HCT116 (cell line): ENCODE measurements around the gene CTBP1. TPM values are rescaled to one million over a fixed set of nuclear protein-coding genes. Genes with fewer than 3 reads are reported as not detected.

Experiments used
- ATAC-seq: fragments of 200-7000 bp; cut with Tn5 transposase; 2 replicates; pipeline ENCODE4 v1.9.1; 2020; ENCODE audit warnings: mild to moderate bottlenecking, moderate library complexity
- BruUV-seq: library from RNA; stranded (reverse); fragments of 400-500 nt; replicated peaks from 2 replicates; lab custom pipeline; 2021; lab: Mats Ljungman, UMichigan
- CTCF ChIA-PET: fragments of 300-600 bp; sonication (Branson Sonifier 250); formaldehyde crosslinking; loops from one replicate; lab custom pipeline; 2021; ENCODE audit warnings: antibody characterized with exemption; lab: Charles Lee
- POLR2A ChIA-PET: fragments of 300-600, 350-600 bp; sonication (Branson Sonifier 250); formaldehyde crosslinking; loops from one replicate; lab custom pipeline; 2021; ENCODE audit warnings: antibody characterized with exemption; lab: Charles Lee
- RAD21 ChIA-PET, 2 experiments: fragments of 300-600 bp; sonication (Branson Sonifier 250); formaldehyde crosslinking; loops; one replicate each; lab custom pipeline; 2023; ENCODE audit warnings: low total read pairs in 2 of 2; ENCODE audit not compliant: uncharacterized antibody in 2 of 2, unreplicated experiment in 2 of 2, low non-redundant PET in 1 of 2; lab: Charles Lee
- DNase-seq: peaks from one replicate; pipeline ENCODE4 v3.0.0-alpha.2; 2010; ENCODE audit warnings: low read depth, low spot score
- H2AFZ ChIP-seq: fragments of 200-600 bp; shearing (Covaris generic), sonication (generic); 2 replicates; pipeline ENCODE4 v1.6.1; 2017; ENCODE audit warnings: low read depth, mixed run types, mixed read lengths, antibody characterized with exemption, low read length; ENCODE audit not compliant: poor library complexity, severe bottlenecking
- H3K27ac ChIP-seq: 2 replicates; pipeline ENCODE4 v1.5.1; 2012; ENCODE audit warnings: low read depth, low read length
- H3K27me3 ChIP-seq: fragments of 200-600 bp; sonication (generic); 2 replicates; pipeline ENCODE4 v1.6.1; 2016; ENCODE audit warnings: mixed run types, low read length, mixed read lengths; ENCODE audit not compliant: insufficient read depth
- H3K36me3 ChIP-seq, 2 experiments: fragments of 200-500 bp in 1 of 2; fragments of 200-600 bp in 1 of 2; sonication (Bioruptor generic) in 1 of 2; sonication (generic) in 1 of 2; 2 replicates each; pipeline versions ENCODE4 v1.5.1 to v1.6.1; 2014 to 2016; ENCODE audit warnings: low read length in 2 of 2, inconsistent platforms in 1 of 2, mixed read lengths in 1 of 2, mixed run types in 1 of 2; ENCODE audit not compliant: insufficient read depth in 2 of 2, control insufficient read depth in 1 of 2
- H3K4me1 ChIP-seq, 2 experiments: fragments of 200-600 bp in 1 of 2; sonication (generic) in 1 of 2; 2 replicates each; pipeline versions ENCODE4 v1.5.1 to v1.6.1; 2012 to 2017; ENCODE audit warnings: low read length in 2 of 2, inconsistent platforms in 1 of 2, mild to moderate bottlenecking in 1 of 2, mixed read lengths in 1 of 2, mixed run types in 1 of 2, moderate library complexity in 1 of 2; ENCODE audit not compliant: insufficient read depth in 2 of 2, control insufficient read depth in 1 of 2
- H3K4me2 ChIP-seq: fragments of 200-600 bp; sonication (generic); 2 replicates; pipeline ENCODE4 v1.6.1; 2017; ENCODE audit warnings: mixed run types, low read length, mixed read lengths
- H3K4me3 ChIP-seq, 2 experiments: fragments of 200-600 bp in 1 of 2; sonication (generic) in 1 of 2; replicated peaks in 1 of 2; 2 replicates each; pipeline ENCODE4 v1.5.1; 2011 to 2016; ENCODE audit warnings: low read length in 2 of 2, control low read depth in 1 of 2, low read depth in 1 of 2, mild to moderate bottlenecking in 1 of 2, mixed read lengths in 1 of 2, mixed run types in 1 of 2
- H3K79me2 ChIP-seq: fragments of 200-600 bp; sonication (generic); 2 replicates; pipeline ENCODE4 v1.6.1; 2017; ENCODE audit warnings: mild to moderate bottlenecking, mixed run types, low read length, moderate library complexity, mixed read lengths; ENCODE audit not compliant: insufficient read depth
- H3K9ac ChIP-seq: fragments of 200-600 bp; sonication (generic); 2 replicates; pipeline ENCODE4 v1.6.1; 2016; ENCODE audit warnings: low read length, mixed read lengths
- H3K9me2 ChIP-seq: fragments of 200-600 bp; sonication (generic), shearing (Covaris generic); 2 replicates; pipeline ENCODE4 v1.6.1; 2017; ENCODE audit warnings: mixed run types, mild to moderate bottlenecking, moderate library complexity; ENCODE audit not compliant: insufficient read depth
- H3K9me3 ChIP-seq, 2 experiments: fragments of 200-500 bp in 1 of 2; fragments of 200-600 bp in 1 of 2; sonication (Bioruptor generic) in 1 of 2; sonication (generic) in 1 of 2; 2 replicates each; pipeline ENCODE4 v1.6.1; 2014 to 2017; ENCODE audit warnings: low read length in 2 of 2, mixed read lengths in 2 of 2, inconsistent platforms in 1 of 2, low read depth in 1 of 2, mild to moderate bottlenecking in 1 of 2, mixed run types in 1 of 2, moderate library complexity in 1 of 2; ENCODE audit not compliant: control insufficient read depth in 1 of 2, insufficient read depth in 1 of 2
- H4K20me1 ChIP-seq: fragments of 200-600 bp; sonication (generic), shearing (Covaris generic); 2 replicates; pipeline ENCODE4 v1.6.1; 2017; ENCODE audit warnings: mixed run types, mild to moderate bottlenecking, moderate library complexity; ENCODE audit not compliant: insufficient read depth
- CBX3 ChIP-seq: IDR thresholded peaks from 2 replicates; pipeline ENCODE4 v1.6.1; 2012; ENCODE audit warnings: low read depth
- CEBPB ChIP-seq: IDR thresholded peaks from 2 replicates; pipeline ENCODE4 v1.6.1; 2012; ENCODE audit warnings: low read depth
- EGR1 ChIP-seq: IDR thresholded peaks from 2 replicates; pipeline ENCODE4 v1.6.1; 2012; ENCODE audit warnings: low read depth
- ELF1 ChIP-seq: IDR thresholded peaks from 2 replicates; pipeline ENCODE4 v1.6.1; 2012; ENCODE audit warnings: low read depth, borderline replicate concordance
- EZH2phosphoT487 ChIP-seq: fragments of 200-600 bp; IDR thresholded peaks from 2 replicates; pipeline ENCODE4 v1.6.1; 2018; ENCODE audit warnings: antibody characterized with exemption, borderline replicate concordance
- FOSL1 ChIP-seq: IDR thresholded peaks from 2 replicates; pipeline ENCODE4 v1.6.1; 2012; ENCODE audit warnings: low read depth
- JUND ChIP-seq: IDR thresholded peaks from 2 replicates; pipeline ENCODE4 v1.6.1; 2012
- POLR2A ChIP-seq: IDR thresholded peaks from 2 replicates; pipeline ENCODE4 v1.7.0; 2011; ENCODE audit warnings: borderline replicate concordance; ENCODE audit not compliant: insufficient read depth, insufficient read length; ENCODE audit errors: extremely low read depth
- POLR2AphosphoS5 ChIP-seq: IDR thresholded peaks from 2 replicates; pipeline ENCODE4 v1.6.1; 2011; ENCODE audit warnings: mild to moderate bottlenecking, low read depth, low read length, moderate library complexity
- SIN3A ChIP-seq: IDR thresholded peaks from 2 replicates; pipeline ENCODE4 v1.6.1; 2012; ENCODE audit warnings: low read depth
- SP1 ChIP-seq: IDR thresholded peaks from 2 replicates; pipeline ENCODE4 v1.6.1; 2012; ENCODE audit warnings: low read depth
- SRF ChIP-seq: IDR thresholded peaks from 2 replicates; pipeline ENCODE4 v1.6.1; 2012; ENCODE audit warnings: low read depth
- TCF7L2 ChIP-seq: IDR thresholded peaks from 2 replicates; pipeline ENCODE4 v1.7.0; 2011; ENCODE audit warnings: borderline replicate concordance, inconsistent platforms; ENCODE audit not compliant: insufficient read depth, insufficient read length; ENCODE audit errors: extremely low read depth
- intact Hi-C: fragments of 100-400 bp; cut with micrococcal nuclease; formaldehyde crosslinking; loops from 2 replicates; pipeline ENCODE4 v1.10.0; 2022
- total RNA-seq: library from RNA; stranded (reverse); gene quantifications from one replicate; pipeline ENCODE4 v1.2.1, GENCODE V29; 2021; ENCODE audit not compliant: unreplicated experiment
- TF ChIP-seq, protein P1 (sequence below): IDR thresholded peaks from 2 replicates; pipeline ENCODE4 v1.6.1; 2011; ENCODE audit warnings: mild to moderate bottlenecking, low read length, moderate library complexity; ENCODE audit not compliant: insufficient replicate concordance; ENCODE audit errors: extremely low read depth
- TF ChIP-seq, protein P2 (sequence below), 3 experiments: fragments of 200-600 bp in 1 of 3; sonication (generic) in 1 of 3; IDR thresholded peaks in 2 of 3; conservative IDR thresholded peaks in 1 of 3; 2 replicates each; pipeline ENCODE4 v1.5.1; 2012 to 2017; ENCODE audit warnings: low read depth in 2 of 3, low read length in 2 of 3, antibody characterized with exemption in 1 of 3, borderline replicate concordance in 1 of 3, control low read depth in 1 of 3, mild to moderate bottlenecking in 1 of 3, mixed read lengths in 1 of 3, mixed run types in 1 of 3, moderate library complexity in 1 of 3; ENCODE audit not compliant: insufficient read depth in 1 of 3
- TF ChIP-seq, protein P3 (sequence below): IDR thresholded peaks from 2 replicates; pipeline ENCODE4 v1.6.1; 2012; ENCODE audit warnings: low read depth
- TF ChIP-seq, protein P4 (sequence below): IDR thresholded peaks from 2 replicates; pipeline ENCODE4 v1.6.1; 2012

Gene CTBP1
- total RNA-seq, 1 experiment from 2014 or later = 175 TPM

DNA sequence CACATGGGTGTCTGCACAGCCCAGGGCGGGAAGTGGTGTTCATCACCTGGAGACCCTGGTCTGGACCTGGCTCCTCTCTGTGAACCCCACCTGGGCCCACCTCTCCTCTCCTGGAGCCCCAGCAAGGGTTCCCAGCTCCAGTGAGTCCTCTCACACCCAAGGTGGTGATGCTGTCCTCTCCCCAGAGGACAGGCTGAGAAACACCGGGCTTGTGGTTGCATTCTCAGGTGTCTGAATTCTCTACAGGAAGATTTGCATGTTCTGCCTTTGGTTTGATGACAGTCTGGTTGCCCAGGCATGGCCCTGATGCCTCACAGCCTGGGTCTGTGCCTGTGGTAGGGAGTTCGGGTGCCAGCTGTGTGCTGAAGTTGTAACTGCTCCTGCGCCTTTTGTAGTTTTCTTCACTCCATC is 44.6 kb upstream of the CTBP1 start:
- no TSS peak for BruUV-seq
- ChIA-PET RAD21 (no interaction called here), CTCF (no interaction called here)

More for the DNA sequence above, 44.6 kb upstream of the CTBP1 start:
- Histone ChIP-seq H3K4me3 (no peak overlapping the region), H3K9me2 (no peaks in the 10 kb centered on the region), H4K20me1 (no peaks in the 10 kb centered on the region), H3K9ac (no peak overlapping the region), H2AFZ (no peak overlapping the region), H3K4me1 (peaks cover 12 to 26% of the 10 kb centered on the region in 2 experiments), H3K79me2 (peaks cover 84% of the 10 kb centered on the region), H3K27me3 (no peaks in the 10 kb centered on the region), H3K27ac (no peak overlapping the region), H3K9me3 (no peaks in the 10 kb centered on the region), H3K36me3 (peaks cover 3% of the 10 kb centered on the region in 2 experiments; a peak in 2 of 4 replicates), H3K4me2 (no peak overlapping the region)
- ATAC-seq (no peak), DNase-seq (no peak)
- intact Hi-C loops = no loop called here
- POLR2A ChIA-PET = interaction anchor here (0.6 kb wide), 1 partner anchor 52 kb away, joined by 5 read pairs; no protein-coding TSS in a partner anchor
- no peak for TF ChIP-seq EGR1
- TF ChIP-seq, protein P1, sequence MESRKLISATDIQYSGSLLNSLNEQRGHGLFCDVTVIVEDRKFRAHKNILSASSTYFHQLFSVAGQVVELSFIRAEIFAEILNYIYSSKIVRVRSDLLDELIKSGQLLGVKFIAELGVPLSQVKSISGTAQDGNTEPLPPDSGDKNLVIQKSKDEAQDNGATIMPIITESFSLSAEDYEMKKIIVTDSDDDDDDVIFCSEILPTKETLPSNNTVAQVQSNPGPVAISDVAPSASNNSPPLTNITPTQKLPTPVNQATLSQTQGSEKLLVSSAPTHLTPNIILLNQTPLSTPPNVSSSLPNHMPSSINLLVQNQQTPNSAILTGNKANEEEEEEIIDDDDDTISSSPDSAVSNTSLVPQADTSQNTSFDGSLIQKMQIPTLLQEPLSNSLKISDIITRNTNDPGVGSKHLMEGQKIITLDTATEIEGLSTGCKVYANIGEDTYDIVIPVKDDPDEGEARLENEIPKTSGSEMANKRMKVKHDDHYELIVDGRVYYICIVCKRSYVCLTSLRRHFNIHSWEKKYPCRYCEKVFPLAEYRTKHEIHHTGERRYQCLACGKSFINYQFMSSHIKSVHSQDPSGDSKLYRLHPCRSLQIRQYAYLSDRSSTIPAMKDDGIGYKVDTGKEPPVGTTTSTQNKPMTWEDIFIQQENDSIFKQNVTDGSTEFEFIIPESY = no peak
- TF ChIP-seq CEBPB = no peak
- TF ChIP-seq POLR2A = no peak
- TF ChIP-seq, protein P2, sequence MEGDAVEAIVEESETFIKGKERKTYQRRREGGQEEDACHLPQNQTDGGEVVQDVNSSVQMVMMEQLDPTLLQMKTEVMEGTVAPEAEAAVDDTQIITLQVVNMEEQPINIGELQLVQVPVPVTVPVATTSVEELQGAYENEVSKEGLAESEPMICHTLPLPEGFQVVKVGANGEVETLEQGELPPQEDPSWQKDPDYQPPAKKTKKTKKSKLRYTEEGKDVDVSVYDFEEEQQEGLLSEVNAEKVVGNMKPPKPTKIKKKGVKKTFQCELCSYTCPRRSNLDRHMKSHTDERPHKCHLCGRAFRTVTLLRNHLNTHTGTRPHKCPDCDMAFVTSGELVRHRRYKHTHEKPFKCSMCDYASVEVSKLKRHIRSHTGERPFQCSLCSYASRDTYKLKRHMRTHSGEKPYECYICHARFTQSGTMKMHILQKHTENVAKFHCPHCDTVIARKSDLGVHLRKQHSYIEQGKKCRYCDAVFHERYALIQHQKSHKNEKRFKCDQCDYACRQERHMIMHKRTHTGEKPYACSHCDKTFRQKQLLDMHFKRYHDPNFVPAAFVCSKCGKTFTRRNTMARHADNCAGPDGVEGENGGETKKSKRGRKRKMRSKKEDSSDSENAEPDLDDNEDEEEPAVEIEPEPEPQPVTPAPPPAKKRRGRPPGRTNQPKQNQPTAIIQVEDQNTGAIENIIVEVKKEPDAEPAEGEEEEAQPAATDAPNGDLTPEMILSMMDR (IDR thresholded peaks at IDR 0.05 in 2 of 3, conservative IDR thresholded peaks at IDR 0.05 in 1 of 3; ENCODE audit: borderline replicate concordance in 1 of 3, insufficient read depth in 1 of 3, low read depth in 2 of 3, low read length in 2 of 3) = no peak
- TF ChIP-seq SIN3A = no peak
- TF ChIP-seq TCF7L2 = no peak
- TF ChIP-seq SP1 = no peak
- TF ChIP-seq, protein P3, sequence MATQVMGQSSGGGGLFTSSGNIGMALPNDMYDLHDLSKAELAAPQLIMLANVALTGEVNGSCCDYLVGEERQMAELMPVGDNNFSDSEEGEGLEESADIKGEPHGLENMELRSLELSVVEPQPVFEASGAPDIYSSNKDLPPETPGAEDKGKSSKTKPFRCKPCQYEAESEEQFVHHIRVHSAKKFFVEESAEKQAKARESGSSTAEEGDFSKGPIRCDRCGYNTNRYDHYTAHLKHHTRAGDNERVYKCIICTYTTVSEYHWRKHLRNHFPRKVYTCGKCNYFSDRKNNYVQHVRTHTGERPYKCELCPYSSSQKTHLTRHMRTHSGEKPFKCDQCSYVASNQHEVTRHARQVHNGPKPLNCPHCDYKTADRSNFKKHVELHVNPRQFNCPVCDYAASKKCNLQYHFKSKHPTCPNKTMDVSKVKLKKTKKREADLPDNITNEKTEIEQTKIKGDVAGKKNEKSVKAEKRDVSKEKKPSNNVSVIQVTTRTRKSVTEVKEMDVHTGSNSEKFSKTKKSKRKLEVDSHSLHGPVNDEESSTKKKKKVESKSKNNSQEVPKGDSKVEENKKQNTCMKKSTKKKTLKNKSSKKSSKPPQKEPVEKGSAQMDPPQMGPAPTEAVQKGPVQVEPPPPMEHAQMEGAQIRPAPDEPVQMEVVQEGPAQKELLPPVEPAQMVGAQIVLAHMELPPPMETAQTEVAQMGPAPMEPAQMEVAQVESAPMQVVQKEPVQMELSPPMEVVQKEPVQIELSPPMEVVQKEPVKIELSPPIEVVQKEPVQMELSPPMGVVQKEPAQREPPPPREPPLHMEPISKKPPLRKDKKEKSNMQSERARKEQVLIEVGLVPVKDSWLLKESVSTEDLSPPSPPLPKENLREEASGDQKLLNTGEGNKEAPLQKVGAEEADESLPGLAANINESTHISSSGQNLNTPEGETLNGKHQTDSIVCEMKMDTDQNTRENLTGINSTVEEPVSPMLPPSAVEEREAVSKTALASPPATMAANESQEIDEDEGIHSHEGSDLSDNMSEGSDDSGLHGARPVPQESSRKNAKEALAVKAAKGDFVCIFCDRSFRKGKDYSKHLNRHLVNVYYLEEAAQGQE = no peak
- TF ChIP-seq SRF = no peak
- TF ChIP-seq POLR2AphosphoS5 = no peak
- no peak for TF ChIP-seq ELF1
- no peak for TF ChIP-seq FOSL1
- TF ChIP-seq JUND = no peak
- TF ChIP-seq CBX3 = no peak
- no peak for TF ChIP-seq EZH2phosphoT487
- TF ChIP-seq, protein P4, sequence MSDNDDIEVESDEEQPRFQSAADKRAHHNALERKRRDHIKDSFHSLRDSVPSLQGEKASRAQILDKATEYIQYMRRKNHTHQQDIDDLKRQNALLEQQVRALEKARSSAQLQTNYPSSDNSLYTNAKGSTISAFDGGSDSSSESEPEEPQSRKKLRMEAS = no peak
